Stimulated activated effector memory CD8-positive, alpha-beta T cell treated with anti-CD3 and anti-CD28 coated beads, Interleukin-12 subunit alpha, Interleukin-12 subunit beta, amount 100 ng/mL, for 72 hours (primary cell): ENCODE results near the gene PSPC1.
A peak's percentile ranks its signal among the peaks of the same experiment; 100 is the strongest.
"Not testable (repeated sequence)": the region's sequence is repeated elsewhere in the genome, so short reads cannot be mapped to it uniquely, and the experiment has no call there.

ENCODE experiments used
- ATAC-seq: fragments of 150-1000 bp; cut with Tn5 transposase; 2 replicates; pipeline ENCODE4 v1.10.0; 2021
- DNase-seq, 2 donors: peaks; one replicate each; pipeline ENCODE4 v3.0.0; 2021 to 2022; ENCODE audit warnings: low spot score in 2 of 2
- H3K27ac Mint-ChIP-seq: one replicate; pipeline ENCODE4 v1.8.0; 2022; ENCODE audit warnings: mild to moderate bottlenecking, mixed read lengths
- H3K36me3 Mint-ChIP-seq: one replicate; pipeline ENCODE4 v1.8.0; 2022; ENCODE audit warnings: mild to moderate bottlenecking, mixed read lengths
- H3K4me1 Mint-ChIP-seq: one replicate; pipeline ENCODE4 v1.8.0; 2022; ENCODE audit warnings: mixed read lengths
- H3K4me3 Mint-ChIP-seq: one replicate; pipeline ENCODE4 v1.8.0; 2022; ENCODE audit warnings: mild to moderate bottlenecking, mixed read lengths
- H3K9me3 Mint-ChIP-seq: one replicate; pipeline ENCODE4 v1.8.0; 2022; ENCODE audit warnings: mixed read lengths

PSPC1 gene

DNA sequence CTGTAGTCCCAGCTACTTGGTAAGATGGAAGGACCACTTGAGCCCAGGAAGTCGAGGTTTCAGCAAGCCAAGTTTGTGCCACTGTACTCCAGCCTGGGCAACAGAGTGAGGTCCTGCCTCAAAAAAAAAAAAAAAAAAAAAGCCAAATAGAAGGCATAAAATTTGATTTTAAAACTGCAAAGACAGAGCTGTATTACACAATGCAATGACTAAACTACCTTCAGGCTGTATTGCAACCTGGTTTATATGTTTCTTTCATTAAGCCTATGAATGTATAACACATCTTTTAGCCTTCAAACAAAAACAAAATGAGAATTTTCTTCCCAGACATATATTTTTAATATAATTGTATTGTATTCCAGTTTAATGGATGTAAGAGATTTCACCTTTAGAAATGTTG lies 73.7 kb downstream of the PSPC1 start:
- not testable (repeated sequence) for H3K9me3 Mint-ChIP-seq, H3K4me3 Mint-ChIP-seq, H3K4me1 Mint-ChIP-seq, ATAC-seq, DNase-seq, H3K27ac Mint-ChIP-seq, H3K36me3 Mint-ChIP-seq

DNA sequence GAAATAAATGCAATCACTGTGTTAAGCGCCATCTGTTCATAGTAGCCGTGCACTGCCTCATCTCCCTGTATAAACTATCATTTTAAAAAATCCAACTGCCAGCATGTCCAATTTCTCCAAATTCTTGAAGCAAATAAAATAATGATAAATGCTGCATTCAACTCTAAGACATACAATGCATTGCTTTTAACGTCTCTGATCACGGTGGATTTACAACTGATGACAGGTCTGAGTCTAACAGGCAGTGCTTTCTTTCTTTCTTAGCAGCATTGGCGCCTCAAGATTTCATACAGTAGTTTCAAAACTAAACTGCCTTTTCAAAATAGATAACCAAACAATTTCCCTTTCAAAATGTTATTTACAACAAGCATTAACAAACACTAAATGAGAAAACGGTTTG lies 78.5 kb downstream of the PSPC1 start:
- H3K9me3 Mint-ChIP-seq, DNase-seq, H3K4me3 Mint-ChIP-seq, ATAC-seq, H3K27ac Mint-ChIP-seq, H3K4me1 Mint-ChIP-seq: not testable (repeated sequence)
- peaks cover 40% of the 10 kb centered on the region for H3K36me3 Mint-ChIP-seq

DNA sequence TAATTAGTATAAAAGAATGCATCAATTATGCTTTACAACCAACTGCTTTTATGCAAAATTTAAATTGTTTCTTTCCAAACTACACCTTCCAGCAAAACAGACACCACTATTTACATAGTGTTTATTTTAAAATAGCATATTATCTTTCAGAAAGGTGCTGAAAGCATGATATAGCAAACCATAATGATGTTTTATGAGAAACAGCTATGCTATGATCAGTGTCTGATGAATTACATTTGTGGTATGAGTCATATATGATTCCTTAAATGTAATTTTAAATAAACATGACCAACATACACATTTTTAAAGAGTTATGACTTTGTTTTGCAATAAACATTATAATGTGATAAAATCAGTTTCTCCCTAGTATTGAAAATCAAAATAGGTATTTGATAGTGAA lies 81.1 kb downstream of the PSPC1 start:
- H3K36me3 Mint-ChIP-seq, result peaks cover 48% of the 10 kb centered on the region
- not testable (repeated sequence) for DNase-seq, H3K4me1 Mint-ChIP-seq, H3K4me3 Mint-ChIP-seq, H3K9me3 Mint-ChIP-seq, H3K27ac Mint-ChIP-seq, ATAC-seq

DNA sequence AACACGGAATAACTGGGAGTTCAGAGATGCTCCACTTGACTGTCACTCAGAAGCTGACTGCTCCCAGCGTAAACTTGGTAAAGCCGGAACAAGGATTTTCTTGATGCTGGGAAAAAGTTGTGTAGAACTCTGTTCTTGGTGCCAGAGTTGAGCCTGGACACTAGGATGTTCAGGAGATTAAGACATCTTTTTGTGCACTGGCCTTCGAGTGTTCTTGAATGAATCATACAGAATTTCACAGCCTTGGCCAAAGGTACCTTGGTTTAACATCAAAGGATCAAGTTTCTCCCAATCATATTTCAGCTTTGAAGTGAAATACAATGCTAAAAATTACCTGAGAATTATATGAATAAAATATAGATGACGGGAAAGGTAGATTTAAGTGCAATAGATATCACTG lies 81.8 kb downstream of the PSPC1 start:
- not testable (repeated sequence) for H3K4me1 Mint-ChIP-seq, DNase-seq, H3K4me3 Mint-ChIP-seq, H3K9me3 Mint-ChIP-seq, H3K27ac Mint-ChIP-seq, ATAC-seq
- H3K36me3 Mint-ChIP-seq, result peaks cover 48% of the 10 kb centered on the region

DNA sequence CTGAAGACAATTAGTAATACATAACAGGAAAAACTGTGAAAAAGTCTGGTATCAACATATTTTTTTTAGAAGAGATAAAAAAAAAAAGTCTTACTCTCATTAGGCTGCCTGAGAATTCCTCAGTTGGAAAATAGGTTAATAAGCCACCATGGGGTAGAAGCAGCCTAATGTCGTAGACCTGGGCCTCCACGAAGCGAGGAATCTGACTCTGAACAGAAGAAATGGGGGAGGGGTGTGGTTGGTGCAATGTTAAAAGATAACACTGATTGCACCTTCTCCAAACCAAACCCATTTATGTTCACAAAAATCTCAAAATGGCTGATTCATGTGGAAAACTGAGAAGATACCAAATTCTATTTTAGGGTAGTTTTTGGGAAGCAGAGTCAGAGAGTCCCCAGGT lies 86.9 kb downstream of the PSPC1 start:
- no peak for DNase-seq
- Mint-ChIP-seq H3K9me3 (no peaks in the 10 kb centered on the region), H3K4me1 (peaks cover 21% of the 10 kb centered on the region), H3K36me3 (peaks cover 38% of the 10 kb centered on the region), H3K4me3 (no peak overlapping the region), H3K27ac (peak overlapping the region; percentile 8)
- no peak for ATAC-seq

DNA sequence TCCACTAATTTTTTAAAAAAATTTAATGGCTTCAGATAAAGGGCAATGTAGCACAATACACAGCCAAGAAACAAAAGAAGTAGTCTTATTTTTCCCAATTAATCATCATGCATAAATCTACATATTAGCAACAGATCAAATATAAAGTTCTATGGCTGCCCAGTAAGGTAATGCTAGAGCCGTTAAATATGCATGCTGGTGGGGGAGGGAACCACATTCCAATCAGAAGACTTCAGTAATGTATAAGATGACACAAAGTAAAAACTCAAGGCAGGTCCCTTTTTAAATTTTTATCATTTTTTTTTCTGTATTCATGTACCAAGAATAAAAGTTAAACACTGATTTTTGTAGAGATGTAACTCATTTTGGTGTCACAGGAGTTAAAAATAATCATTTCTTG lies 87.3 kb downstream of the PSPC1 start:
- H3K9me3 Mint-ChIP-seq, result no peaks in the 10 kb centered on the region
- DNase-seq, result no peak
- peaks cover 38% of the 10 kb centered on the region for H3K36me3 Mint-ChIP-seq
- ATAC-seq, result no peak
- H3K4me3 Mint-ChIP-seq, result no peak overlapping the region
- peak overlapping the region; percentile 8 for H3K27ac Mint-ChIP-seq
- H3K4me1 Mint-ChIP-seq, result peaks cover 21% of the 10 kb centered on the region

DNA sequence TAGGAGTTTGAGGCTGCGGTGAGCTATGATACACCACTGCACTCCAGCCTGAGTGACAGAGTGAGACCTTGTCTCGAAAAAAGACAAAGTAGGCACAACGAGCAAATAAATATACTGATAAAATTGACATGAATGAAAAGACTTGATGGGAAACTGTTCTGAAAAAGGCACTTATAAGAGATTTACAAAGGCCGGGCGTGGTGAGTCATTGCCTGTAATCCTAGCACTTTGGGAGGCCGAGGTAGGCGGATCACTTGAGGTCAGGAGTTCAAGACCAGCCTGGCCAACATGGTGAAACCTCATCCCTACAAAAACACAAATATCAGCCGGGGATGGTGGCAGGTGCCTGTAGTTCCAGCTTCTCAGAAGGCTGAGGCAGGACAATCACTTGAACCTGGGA lies 91.3 kb downstream of the PSPC1 start:
- ATAC-seq, DNase-seq, H3K9me3 Mint-ChIP-seq, H3K4me3 Mint-ChIP-seq: not testable (repeated sequence)
- Mint-ChIP-seq H3K36me3 (peaks cover 20% of the 10 kb centered on the region), H3K27ac (peak overlapping the region; percentile 72), H3K4me1 (peaks cover 21% of the 10 kb centered on the region)

DNA sequence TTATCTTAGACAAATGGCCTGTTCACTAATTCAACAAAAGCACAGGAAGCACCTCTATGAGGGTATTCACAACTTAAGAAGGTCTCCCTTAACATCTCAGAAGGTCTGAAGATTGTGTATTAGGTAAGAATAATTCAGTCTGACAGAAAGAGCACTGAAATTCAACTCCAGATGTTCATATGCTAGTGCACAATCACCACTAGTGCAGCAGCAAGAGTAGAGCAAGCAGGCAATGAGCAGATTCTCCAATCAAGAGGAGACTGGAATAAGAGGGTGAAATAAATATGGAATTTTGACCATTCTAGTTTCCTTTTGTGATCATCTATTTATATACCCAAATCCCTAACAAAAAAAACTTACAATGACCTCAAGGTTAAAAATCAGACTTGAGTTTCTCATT lies 97.3 kb downstream of the PSPC1 start:
- no peaks in the 10 kb centered on the region for H3K9me3 Mint-ChIP-seq
- peaks cover 7% of the 10 kb centered on the region for H3K36me3 Mint-ChIP-seq
- no peak overlapping the region for H3K4me3 Mint-ChIP-seq
- no peak for DNase-seq
- H3K27ac Mint-ChIP-seq, result no peak overlapping the region
- no peak for ATAC-seq
- peaks cover 14% of the 10 kb centered on the region for H3K4me1 Mint-ChIP-seq

DNA sequence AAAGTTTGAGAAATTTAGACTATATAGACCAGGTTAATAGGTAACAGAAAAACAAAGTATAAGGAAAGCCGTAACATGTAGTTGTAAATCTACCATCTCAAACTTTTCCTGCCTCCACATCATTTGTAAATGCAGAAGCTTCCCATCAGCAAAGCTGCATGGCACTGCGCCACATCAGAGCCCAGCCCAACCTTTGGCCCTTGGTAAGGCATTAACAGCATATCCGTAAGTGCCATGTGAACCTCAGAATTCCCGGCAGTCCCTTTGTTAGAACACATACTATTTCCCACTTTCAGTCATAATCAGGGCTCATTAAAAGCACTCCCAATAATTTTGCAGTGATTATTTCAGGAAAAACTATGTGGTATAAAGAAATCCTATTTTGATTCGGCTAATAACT lies 97.7 kb downstream of the PSPC1 start:
- Mint-ChIP-seq H3K36me3 (peaks cover 7% of the 10 kb centered on the region), H3K4me1 (peaks cover 14% of the 10 kb centered on the region), H3K4me3 (no peak overlapping the region), H3K9me3 (no peaks in the 10 kb centered on the region), H3K27ac (no peak overlapping the region)
- no peak for DNase-seq
- no peak for ATAC-seq

DNA sequence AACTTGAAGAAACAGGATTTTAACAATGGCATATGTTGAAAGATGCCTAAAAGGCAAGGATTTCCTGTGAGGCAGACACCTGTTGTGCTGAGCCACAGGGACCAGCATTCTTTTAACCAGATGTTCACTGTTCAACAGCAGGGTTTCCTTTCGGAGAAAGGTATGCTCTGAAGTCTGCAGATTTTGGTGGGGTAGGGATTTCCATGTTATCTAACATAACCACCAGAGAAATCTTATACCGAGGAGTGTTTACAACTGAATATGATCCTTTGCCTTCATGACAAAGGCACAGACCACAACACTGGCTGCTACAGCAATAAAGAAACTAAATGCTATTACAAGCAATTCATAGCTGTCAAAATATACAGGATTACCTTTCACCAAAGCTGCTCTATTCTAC lies 101.2 kb downstream of the PSPC1 start:
- no peak for DNase-seq
- H3K27ac Mint-ChIP-seq, result no peak overlapping the region
- H3K4me1 Mint-ChIP-seq, result peaks cover 14% of the 10 kb centered on the region
- peaks cover 29% of the 10 kb centered on the region for H3K36me3 Mint-ChIP-seq
- peak; percentile 70 for ATAC-seq
- H3K4me3 Mint-ChIP-seq, result no peak overlapping the region
- no peaks in the 10 kb centered on the region for H3K9me3 Mint-ChIP-seq

DNA sequence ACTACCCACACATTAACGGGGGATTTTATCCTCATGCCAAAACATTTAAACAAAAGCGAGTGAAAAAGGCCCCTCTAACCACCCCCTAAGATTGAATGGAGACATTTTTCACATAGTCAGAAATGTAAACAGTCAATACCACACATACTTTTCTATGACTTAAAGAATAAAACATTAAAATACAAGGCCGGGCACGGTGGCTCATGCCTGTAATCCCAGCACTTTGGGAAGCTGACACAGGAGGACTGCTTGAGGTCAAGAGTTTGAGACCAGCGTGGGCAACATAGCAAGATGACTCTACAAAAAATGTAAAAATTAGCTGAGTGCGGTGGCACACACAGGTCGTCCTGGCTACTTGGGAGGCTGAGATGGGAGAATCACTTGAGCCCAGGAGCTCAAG lies 102.0 kb downstream of the PSPC1 start:
- ATAC-seq (no peak), DNase-seq (no peak)
- no peak overlapping the region for H3K4me3 Mint-ChIP-seq
- H3K27ac Mint-ChIP-seq, result no peak overlapping the region
- peaks cover 37% of the 10 kb centered on the region for H3K36me3 Mint-ChIP-seq
- H3K4me1 Mint-ChIP-seq, result peaks cover 14% of the 10 kb centered on the region
- no peaks in the 10 kb centered on the region for H3K9me3 Mint-ChIP-seq

DNA sequence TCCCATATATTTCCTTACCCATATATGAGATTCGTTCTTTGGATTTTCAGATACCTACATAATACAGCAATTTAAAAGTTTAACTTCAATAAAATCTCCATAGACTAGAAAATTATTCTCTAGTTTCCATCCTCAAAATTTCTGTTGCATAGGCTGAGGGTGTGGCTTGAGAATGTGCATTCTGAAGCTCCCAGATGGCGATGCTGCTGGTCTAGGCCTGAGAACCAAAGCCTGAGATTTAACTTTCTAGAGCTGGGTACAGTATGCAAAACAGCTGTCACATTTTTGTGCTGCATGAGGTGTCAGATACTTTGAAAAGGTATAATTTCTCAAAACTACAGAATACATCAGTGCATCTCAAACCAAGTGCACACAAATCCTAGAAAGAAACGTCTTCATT lies 106.6 kb downstream of the PSPC1 start:
- H3K9me3 Mint-ChIP-seq, result no peaks in the 10 kb centered on the region
- no peak overlapping the region for H3K27ac Mint-ChIP-seq

DNA sequence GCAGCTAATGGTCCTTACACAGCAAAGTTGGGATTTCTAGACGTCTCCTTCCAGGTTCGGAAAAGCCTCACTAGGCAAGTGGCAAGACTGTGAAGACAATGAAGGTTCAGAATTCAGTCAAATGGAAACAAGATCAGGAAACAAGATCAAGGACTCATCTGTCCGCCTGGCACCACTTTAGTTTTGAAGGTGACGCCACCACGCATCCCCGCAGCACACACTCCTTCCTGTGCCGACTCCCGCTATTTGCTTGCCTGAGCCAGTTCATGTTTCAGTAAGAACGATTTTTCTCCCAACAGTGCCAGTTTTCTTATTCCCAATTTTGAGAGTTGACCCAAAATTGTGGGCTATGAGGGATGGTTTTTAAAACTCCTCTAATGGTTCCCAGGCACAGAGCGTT lies 107.8 kb downstream of the PSPC1 start:
- no peak overlapping the region for H3K4me3 Mint-ChIP-seq
- ATAC-seq, result no peak
- no peaks in the 10 kb centered on the region for H3K4me1 Mint-ChIP-seq
- H3K9me3 Mint-ChIP-seq, result no peaks in the 10 kb centered on the region
- peak overlapping the region; percentile 16 for H3K27ac Mint-ChIP-seq
- H3K36me3 Mint-ChIP-seq, result peaks cover 89% of the 10 kb centered on the region
- no peak for DNase-seq

More for the DNA sequence above, 106.6 kb downstream of the PSPC1 start:
- peaks cover 76% of the 10 kb centered on the region for H3K36me3 Mint-ChIP-seq
- DNase-seq, result no peak
- no peak for ATAC-seq
- H3K4me1 Mint-ChIP-seq, result no peaks in the 10 kb centered on the region
- no peak overlapping the region for H3K4me3 Mint-ChIP-seq

DNA sequence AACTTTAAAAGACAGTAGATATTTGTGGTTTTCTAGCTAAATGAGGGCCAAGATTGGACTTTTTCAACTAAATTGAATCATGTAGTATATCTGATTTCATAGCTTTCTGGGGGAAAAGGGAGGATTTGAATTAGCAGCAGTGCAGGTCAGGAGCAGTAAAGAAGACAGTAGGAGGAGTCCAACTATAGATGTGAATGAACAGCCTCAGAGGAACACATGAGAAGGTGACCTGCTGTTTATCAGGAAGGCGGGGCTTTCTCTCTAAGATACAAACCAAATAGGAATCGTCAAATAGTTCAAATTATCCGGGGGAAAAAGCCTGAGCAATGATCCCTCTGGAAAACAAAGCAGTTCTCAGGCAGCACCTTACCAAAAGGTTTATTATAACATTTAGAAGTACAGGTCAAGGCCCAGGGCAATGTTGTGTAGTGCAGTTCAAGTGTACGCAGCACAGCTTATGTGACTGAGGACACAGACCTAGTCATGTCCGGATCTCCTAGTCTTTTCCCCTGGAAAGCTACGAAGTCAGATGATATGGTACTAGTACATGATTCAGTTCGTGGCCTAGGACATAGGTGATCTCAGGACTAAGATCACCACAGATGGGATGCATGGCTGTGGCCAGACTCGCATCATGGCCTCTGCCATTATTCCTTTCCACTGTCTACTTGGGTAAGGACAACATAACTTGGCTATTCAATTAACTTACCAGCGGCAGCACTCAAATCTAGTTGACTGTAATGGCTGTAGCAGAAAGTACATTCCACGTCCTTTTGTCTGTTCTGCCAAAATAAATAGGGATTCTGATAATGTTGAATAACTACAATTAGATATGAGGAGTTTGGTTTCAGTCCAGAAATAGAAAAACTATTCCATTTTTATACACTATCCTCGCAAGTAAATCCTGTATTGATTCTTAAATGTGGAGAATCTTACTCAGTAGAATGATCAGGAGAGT lies 109.0 kb downstream of the PSPC1 start:
- H3K4me3 Mint-ChIP-seq, result no peak overlapping the region
- peak overlapping the region; percentile 16 for H3K27ac Mint-ChIP-seq
- no peaks in the 10 kb centered on the region for H3K9me3 Mint-ChIP-seq
- peaks cover 95% of the 10 kb centered on the region for H3K36me3 Mint-ChIP-seq
- DNase-seq (no peak), ATAC-seq (no peak)
- H3K4me1 Mint-ChIP-seq, result no peaks in the 10 kb centered on the region

DNA sequence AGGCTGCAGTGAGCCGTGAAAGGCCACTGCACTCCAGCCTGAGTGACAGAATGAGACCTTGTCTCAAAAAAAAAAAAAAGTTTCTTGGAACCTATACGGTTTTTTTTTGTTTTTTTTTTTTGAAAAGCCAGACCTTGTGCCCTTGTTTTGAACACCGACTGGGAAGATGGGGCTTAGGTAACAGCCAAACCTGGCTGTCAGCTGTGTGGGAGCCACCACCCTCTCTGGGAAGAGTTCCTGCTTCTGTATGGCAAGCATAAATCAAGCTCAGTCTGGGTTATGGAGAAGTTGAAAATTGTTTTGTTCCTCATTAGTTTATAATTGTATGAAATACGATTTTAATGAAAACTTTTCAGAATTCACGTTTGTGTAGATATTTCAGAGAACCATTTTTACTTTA lies 109.8 kb downstream of the PSPC1 start:
- no peak for ATAC-seq
- Mint-ChIP-seq H3K4me3 (no peak overlapping the region), H3K9me3 (no peaks in the 10 kb centered on the region), H3K4me1 (no peaks in the 10 kb centered on the region), H3K36me3 (peaks cover 100% of the 10 kb centered on the region), H3K27ac (peak overlapping the region; percentile 16)
- no peak for DNase-seq

DNA sequence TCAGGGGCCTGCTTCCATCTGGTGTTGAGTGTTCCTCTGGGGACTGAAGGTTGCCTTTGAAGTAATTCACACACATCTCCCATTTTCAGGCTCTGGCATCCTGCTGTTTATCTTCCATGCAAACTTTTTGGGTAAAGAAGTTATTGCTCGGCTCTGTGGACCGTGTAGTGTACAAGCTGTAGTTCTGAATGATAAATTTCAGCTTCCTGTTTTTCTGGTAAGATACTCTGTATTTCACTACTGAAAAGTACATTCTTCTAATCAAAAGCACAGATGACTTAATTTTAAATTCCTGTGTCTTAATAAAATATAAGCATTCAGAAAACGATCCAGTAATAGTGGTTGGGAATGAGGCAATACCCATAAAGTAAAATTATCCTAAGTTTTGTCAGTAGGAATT lies 112.6 kb downstream of the PSPC1 start:
- DNase-seq (no peak), ATAC-seq (no peak)
- no peaks in the 10 kb centered on the region for H3K9me3 Mint-ChIP-seq
- H3K36me3 Mint-ChIP-seq, result peaks cover 100% of the 10 kb centered on the region
- H3K27ac Mint-ChIP-seq, result peak overlapping the region; percentile 32
- no peak overlapping the region for H3K4me3 Mint-ChIP-seq
- no peaks in the 10 kb centered on the region for H3K4me1 Mint-ChIP-seq
